GM21360 (cell line): Measurements from ENCODE around the gene SRCAP.
A peak's percentile ranks its signal among the peaks of the same experiment; 100 is the strongest.
"Not testable (repeated sequence)": the region's sequence is repeated elsewhere in the genome, so short reads cannot be mapped to it uniquely, and the experiment has no call there.

ENCODE experiments used
- ATAC-seq: cut with Tn5 transposase; IDR thresholded peaks from one replicate; pipeline ENCODE4 v1.9.1; 2021; ENCODE audit warnings: mild to moderate bottlenecking, moderate library complexity; ENCODE audit not compliant: unreplicated experiment

SRCAP gene

GRCh38 chr16:30697264-30698138, 1.5 kb upstream of the SRCAP start:
- peak; percentile 75 for ATAC-seq

DNA sequence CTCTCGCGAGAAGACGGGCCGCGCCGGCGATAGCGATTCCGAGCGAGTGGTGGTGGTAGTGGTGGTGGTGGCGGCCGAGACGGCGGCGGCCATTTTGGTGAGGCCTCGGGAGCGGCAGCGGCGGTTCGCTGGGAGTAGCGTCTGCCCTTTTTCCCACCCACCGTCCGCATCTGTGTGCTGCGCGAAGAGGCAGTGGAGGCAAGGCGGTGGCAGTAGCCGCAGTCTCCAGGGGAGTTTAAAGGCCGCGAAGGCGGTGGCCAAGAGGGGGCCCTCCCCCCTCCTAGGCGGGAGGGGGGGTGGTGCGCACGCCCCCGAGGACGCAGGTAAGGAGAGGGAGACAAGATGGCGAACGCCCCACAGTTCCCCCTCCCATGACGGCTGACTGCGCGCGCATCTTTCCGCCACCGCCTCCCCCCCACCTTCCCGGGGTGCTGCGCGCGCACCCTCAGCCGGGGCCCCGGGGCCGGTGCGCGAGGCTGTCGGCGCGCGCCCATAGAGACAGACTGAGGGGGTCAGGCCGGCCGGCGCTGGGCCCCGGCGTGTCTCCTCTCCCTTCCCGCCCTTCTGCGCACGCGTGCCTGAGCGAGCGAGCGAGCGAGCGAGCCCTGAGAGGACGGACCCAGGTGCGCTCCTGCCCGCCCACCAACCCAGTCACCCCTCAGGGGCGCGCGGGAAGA, 694 bp upstream of the SRCAP start:
- ATAC-seq, result peak; percentile 48

GRCh38 chr16:30699615-30700099, 686 bp downstream of the SRCAP start:
- ATAC-seq, result no peak

GRCh38 chr16:30700491-30700890, 1.5 kb downstream of the SRCAP start:
- no peak for ATAC-seq

GRCh38 chr16:30700971-30701370, 2.0 kb downstream of the SRCAP start:
- ATAC-seq, result no peak

DNA sequence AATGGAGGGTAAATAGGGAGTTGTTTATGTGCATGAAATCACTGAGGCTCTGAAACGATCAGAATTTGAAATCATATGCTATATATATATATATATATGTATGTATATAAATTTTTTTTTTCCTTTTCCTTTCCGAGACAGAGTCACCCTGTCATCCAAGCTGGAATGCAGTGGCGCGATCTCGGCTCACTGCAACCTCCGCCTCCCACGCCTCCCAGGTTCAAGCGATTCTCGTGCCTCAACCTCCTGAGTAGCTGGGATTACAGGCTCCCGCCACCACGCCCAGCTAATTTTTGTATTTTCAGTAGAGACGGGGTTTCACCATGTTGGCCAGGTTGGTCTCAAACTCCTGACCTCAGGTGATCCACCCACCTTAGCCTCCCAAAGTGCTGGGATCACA, 4.1 kb downstream of the SRCAP start:
- ATAC-seq, result not testable (repeated sequence)

DNA sequence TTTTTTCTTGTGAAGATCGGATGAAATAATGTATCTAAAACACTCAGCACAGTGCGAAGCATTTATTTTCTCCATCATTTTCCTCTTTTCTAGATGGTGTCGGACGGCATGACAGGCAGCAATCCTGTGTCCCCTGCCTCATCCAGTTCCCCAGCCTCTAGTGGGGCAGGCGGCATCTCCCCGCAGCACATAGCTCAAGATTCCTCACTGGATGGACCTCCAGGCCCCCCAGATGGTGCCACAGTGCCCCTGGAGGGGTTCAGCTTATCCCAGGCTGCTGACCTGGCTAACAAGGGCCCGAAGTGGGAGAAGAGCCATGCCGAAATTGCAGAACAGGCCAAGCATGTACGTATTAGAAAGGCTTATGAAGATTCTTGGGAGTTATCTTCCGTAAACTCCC, 5.0 kb downstream of the SRCAP start:
- ATAC-seq, result no peak

GRCh38 chr16:30706046-30706445, 7.1 kb downstream of the SRCAP start:
- no peak for ATAC-seq

DNA sequence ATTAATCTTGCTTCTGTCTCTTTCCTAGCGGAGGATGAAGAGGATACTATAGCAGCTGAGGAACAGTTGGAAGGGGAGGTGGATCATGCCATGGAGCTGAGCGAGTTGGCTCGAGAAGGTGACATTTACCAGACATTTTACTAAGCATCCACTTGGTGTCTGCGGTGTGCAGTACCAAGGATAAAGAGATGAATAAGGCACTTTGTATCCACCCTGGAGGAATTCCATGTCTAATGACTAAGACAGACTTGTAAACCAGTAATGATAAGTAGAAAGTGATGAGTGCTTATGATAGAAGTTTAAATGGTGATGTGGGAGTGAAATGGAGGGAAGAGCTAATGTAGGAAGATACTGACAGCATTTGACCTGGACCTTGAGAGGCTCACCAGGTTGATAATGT, 12.0 kb downstream of the SRCAP start:
- ATAC-seq, result no peak

GRCh38 chr16:30711712-30712111, 12.7 kb downstream of the SRCAP start:
- ATAC-seq, result no peak

GRCh38 chr16:30715750-30716445, 16.9 kb downstream of the SRCAP start:
- no peak for ATAC-seq

- no peak for ATAC-seq
Measured at GRCh38 chr16:30720086-30720485, 21.1 kb downstream of the SRCAP start.

- ATAC-seq, result no peak
Measured at GRCh38 chr16:30720694-30721093, 21.7 kb downstream of the SRCAP start.

GRCh38 chr16:30721167-30721566, 22.2 kb downstream of the SRCAP start:
- no peak for ATAC-seq

DNA sequence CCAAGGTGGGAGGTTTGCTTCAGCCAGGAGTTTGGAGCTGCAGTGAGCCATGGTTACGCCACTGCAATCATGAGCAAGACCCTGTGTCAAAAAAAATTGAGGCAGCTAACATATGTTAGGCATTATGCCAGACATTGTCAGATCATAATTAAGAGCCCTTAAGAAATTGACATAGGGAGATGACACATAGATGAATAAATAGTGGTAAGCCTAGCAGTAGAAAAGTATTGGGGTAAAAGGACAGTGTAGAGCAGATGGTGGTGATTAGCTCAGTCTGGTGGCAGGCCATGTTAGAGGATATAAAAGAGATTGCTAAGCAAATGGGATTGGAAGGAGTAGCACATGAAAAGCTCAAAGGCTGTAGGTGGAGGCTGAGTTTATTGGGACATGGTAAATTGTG, 22.6 kb downstream of the SRCAP start:
- no peak for ATAC-seq

- no peak for ATAC-seq
Measured at GRCh38 chr16:30722443-30722842, 23.5 kb downstream of the SRCAP start.

DNA sequence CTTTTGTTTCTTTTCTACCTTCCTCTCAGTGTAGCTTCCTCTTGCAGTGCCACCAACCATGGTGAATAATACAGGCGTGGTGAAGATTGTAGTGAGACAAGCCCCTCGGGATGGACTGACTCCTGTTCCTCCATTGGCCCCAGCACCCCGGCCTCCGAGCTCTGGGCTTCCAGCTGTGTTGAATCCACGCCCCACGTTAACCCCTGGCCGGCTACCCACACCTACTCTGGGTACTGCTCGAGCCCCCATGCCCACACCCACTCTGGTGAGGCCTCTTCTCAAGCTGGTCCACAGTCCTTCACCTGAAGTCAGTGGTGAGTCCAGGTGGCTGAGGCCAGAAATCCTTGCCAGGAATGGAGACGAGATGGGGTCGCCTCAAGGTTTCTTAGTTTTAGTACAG, 23.9 kb downstream of the SRCAP start:
- ATAC-seq, result no peak

GRCh38 chr16:30723725-30724355, 24.9 kb downstream of the SRCAP start:
- ATAC-seq, result no peak

GRCh38 chr16:30724641-30725417, 25.9 kb downstream of the SRCAP start:
- ATAC-seq, result no peak

DNA sequence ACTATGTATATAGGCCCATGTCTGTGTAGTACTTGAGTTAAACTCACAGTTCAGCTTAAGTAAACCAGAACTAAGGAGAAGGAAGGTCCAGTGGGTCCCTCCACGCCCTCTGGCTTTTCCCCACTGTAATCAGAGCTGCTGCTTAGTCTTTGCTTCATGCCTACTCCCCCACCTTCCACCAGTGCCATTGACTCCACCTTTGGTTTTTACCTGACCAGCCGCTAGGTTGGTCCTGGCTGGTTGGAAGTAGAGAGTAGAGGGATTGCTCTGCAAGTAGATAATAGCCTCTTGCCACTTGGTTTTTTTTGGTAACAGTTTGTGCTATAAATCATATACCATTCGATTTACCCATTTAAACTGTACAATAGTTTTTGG, 26.4 kb downstream of the SRCAP start:
- no peak for ATAC-seq
